IMR-90 (cell line): ENCODE measurements around the gene NR4A1. TPM values are rescaled to one million over a fixed set of nuclear protein-coding genes. Genes with fewer than 3 reads are reported as not detected.

Experiments used
- ATAC-seq: fragments of 200-7000 bp; cut with Tn5 transposase; 2 replicates; pipeline ENCODE4 v1.9.1; 2020; ENCODE audit warnings: low read depth, mild to moderate bottlenecking, moderate library complexity
- BruUV-seq: library from RNA; stranded (reverse); fragments of 400-500 nt; replicated peaks from 2 replicates; lab custom pipeline; 2021; lab: Mats Ljungman, UMichigan
- CTCF ChIA-PET: fragments of 300-600 bp; formaldehyde crosslinking; extraction: SDS; loops from one replicate; lab custom pipeline; 2021; ENCODE audit warnings: antibody characterized with exemption; lab: Yijun Ruan, JAX
- POLR2A ChIA-PET: fragments of 300-600 bp; sonication (Branson Sonifier 250); formaldehyde crosslinking; loops from one replicate; lab custom pipeline; 2022; ENCODE audit warnings: antibody characterized with exemption; ENCODE audit not compliant: unreplicated experiment; lab: Charles Lee
- DNase-seq: peaks from one replicate; pipeline ENCODE4 v3.0.0; 2013
- H2AFZ ChIP-seq: replicated peaks from 2 replicates; pipeline ENCODE3; 2013; ENCODE audit warnings: low read length, mild to moderate bottlenecking; ENCODE audit not compliant: poor library complexity
- H2AK5ac ChIP-seq: 2 replicates; pipeline ENCODE4 v1.6.1; 2013; ENCODE audit warnings: low read depth, low read length, inconsistent platforms
- H2AK9ac ChIP-seq: replicated peaks from 2 replicates; pipeline ENCODE3; 2013; ENCODE audit warnings: mild to moderate bottlenecking, low read depth, low read length, moderate library complexity; ENCODE audit not compliant: poor library complexity
- H2BK120ac ChIP-seq: 2 replicates; pipeline ENCODE4 v1.6.1; 2013; ENCODE audit warnings: low read depth, low read length, inconsistent platforms
- H2BK15ac ChIP-seq: 3 replicates; pipeline ENCODE4 v1.6.1; 2013; ENCODE audit warnings: low read depth, low read length, inconsistent platforms
- H2BK20ac ChIP-seq: 2 replicates; pipeline ENCODE4 v1.6.1; 2013; ENCODE audit warnings: low read depth, mild to moderate bottlenecking, inconsistent platforms, low read length, moderate library complexity
- H2BK5ac ChIP-seq: 2 replicates; pipeline ENCODE4 v1.6.1; 2013; ENCODE audit warnings: mild to moderate bottlenecking, low read depth, low read length, inconsistent platforms; ENCODE audit not compliant: poor library complexity, severe bottlenecking
- H3K14ac ChIP-seq: replicated peaks from 2 replicates; pipeline ENCODE4 v1.6.1; 2013; ENCODE audit warnings: low read depth, low read length, inconsistent platforms
- H3K18ac ChIP-seq: 2 replicates; pipeline ENCODE4 v1.6.1; 2013; ENCODE audit warnings: low read depth, low read length, control low read depth
- H3K23ac ChIP-seq: 2 replicates; pipeline ENCODE4 v1.6.1; 2013; ENCODE audit warnings: low read depth, low read length, inconsistent platforms
- H3K27ac ChIP-seq: 2 replicates; pipeline ENCODE4 v1.5.1; 2013; ENCODE audit warnings: mild to moderate bottlenecking, control low read depth, low read length; ENCODE audit not compliant: insufficient read depth
- H3K27me3 ChIP-seq: 2 replicates; pipeline ENCODE4 v1.6.1; 2013; ENCODE audit warnings: low read length; ENCODE audit not compliant: control insufficient read depth, insufficient read depth
- H3K36me3 ChIP-seq: 2 replicates; pipeline ENCODE4 v1.6.1; 2013; ENCODE audit warnings: low read length, mixed read lengths; ENCODE audit not compliant: control insufficient read depth, insufficient read depth
- H3K4ac ChIP-seq: 2 replicates; pipeline ENCODE4 v1.6.1; 2013; ENCODE audit warnings: low read depth, low read length, inconsistent platforms
- H3K4me1 ChIP-seq: 2 replicates; pipeline ENCODE4 v1.6.1; 2013; ENCODE audit warnings: low read length, mixed read lengths; ENCODE audit not compliant: control insufficient read depth, insufficient read depth
- H3K4me2 ChIP-seq: 2 replicates; pipeline ENCODE4 v1.6.1; 2013; ENCODE audit warnings: low read depth, mild to moderate bottlenecking, control low read depth, low read length, moderate library complexity
- H3K4me3 ChIP-seq: 2 replicates; pipeline ENCODE4 v1.5.1; 2013; ENCODE audit warnings: low read depth, mild to moderate bottlenecking, control low read depth, low read length, moderate library complexity; ENCODE audit not compliant: insufficient read depth
- H3K56ac ChIP-seq: 2 replicates; pipeline ENCODE4 v1.6.1; 2013; ENCODE audit warnings: low read length, inconsistent platforms; ENCODE audit not compliant: insufficient read depth; ENCODE audit errors: extremely low read depth
- H3K79me1 ChIP-seq, 2 experiments: 2 replicates each; pipeline ENCODE4 v1.6.1; 2013; ENCODE audit warnings: low read length in 2 of 2, inconsistent platforms in 1 of 2, low read depth in 1 of 2
- H3K9ac ChIP-seq: 2 replicates; pipeline ENCODE4 v1.6.1; 2013; ENCODE audit warnings: low read depth, low read length, control low read depth
- H3K9me1 ChIP-seq: 2 replicates; pipeline ENCODE4 v1.6.1; 2013; ENCODE audit warnings: low read length, inconsistent platforms; ENCODE audit not compliant: insufficient read depth
- H3K9me3 ChIP-seq: 2 replicates; pipeline ENCODE4 v1.6.1; 2013; ENCODE audit warnings: low read length; ENCODE audit not compliant: control insufficient read depth, insufficient read depth
- H4K20me1 ChIP-seq: 2 replicates; pipeline ENCODE4 v1.6.1; 2013; ENCODE audit warnings: low read length, inconsistent platforms; ENCODE audit not compliant: insufficient read depth
- H4K5ac ChIP-seq: 2 replicates; pipeline ENCODE4 v1.6.1; 2013; ENCODE audit warnings: mild to moderate bottlenecking, low read depth, low read length, control low read depth
- H4K8ac ChIP-seq, 2 experiments: 2 replicates each; pipeline ENCODE4 v1.6.1; 2013; ENCODE audit warnings: low read depth in 2 of 2, low read length in 2 of 2, control low read depth in 1 of 2, inconsistent platforms in 1 of 2
- H4K91ac ChIP-seq: 2 replicates; pipeline ENCODE4 v1.6.1; 2013; ENCODE audit warnings: low read depth, low read length, inconsistent platforms; ENCODE audit not compliant: insufficient read depth
- CEBPB ChIP-seq: IDR thresholded peaks from 2 replicates; pipeline ENCODE4 v1.6.1; 2012; ENCODE audit warnings: low read depth, low read length, improper control_type of control experiment
- CHD1 ChIP-seq: IDR thresholded peaks from 2 replicates; pipeline ENCODE4 v1.6.1; 2012; ENCODE audit warnings: low read depth, low read length, improper control_type of control experiment
- FOS ChIP-seq: fragments of 150-350 bp; IDR thresholded peaks from 2 replicates; pipeline ENCODE4 v1.6.1; 2016; ENCODE audit warnings: low read depth, low read length
- MXI1 ChIP-seq: IDR thresholded peaks from 2 replicates; pipeline ENCODE4 v1.6.1; 2012; ENCODE audit warnings: low read depth, mild to moderate bottlenecking, low read length, moderate library complexity, borderline replicate concordance
- NFE2L2 ChIP-seq: fragments of 150-350 bp; IDR thresholded peaks from 2 replicates; pipeline ENCODE4 v1.6.1; 2016; ENCODE audit warnings: low read depth, mild to moderate bottlenecking, low read length
- RAD21 ChIP-seq: IDR thresholded peaks from 2 replicates; pipeline ENCODE4 v1.6.1; 2012; ENCODE audit warnings: low read length, improper control_type of control experiment
- RCOR1 ChIP-seq: IDR thresholded peaks from 2 replicates; pipeline ENCODE4 v1.6.1; 2012; ENCODE audit warnings: mild to moderate bottlenecking, low read length, improper control_type of control experiment; ENCODE audit not compliant: insufficient replicate concordance
- USF2 ChIP-seq: fragments of 150-350 bp; IDR thresholded peaks from 2 replicates; pipeline ENCODE4 v1.6.1; 2017; ENCODE audit warnings: mild to moderate bottlenecking, antibody characterized with exemption, low read length, low read depth
- WGBS, 2 experiments: methylation state at CpG; one replicate each; pipeline versions ENCODE4 v1.1.5 to v1.1.7; 2013; ENCODE audit warnings: missing lambda C conversion rate in 2 of 2; ENCODE audit not compliant: insufficient read length in 1 of 2; ENCODE audit errors: extremely low coverage in 2 of 2; 5-methylcytosine and 5-hydroxymethylcytosine counted together
- dilution Hi-C: fragments of 300-500 bp; cut with HindIII; formaldehyde crosslinking; loops from one replicate; pipeline ENCODE4 v1.14.3; 2018; ENCODE audit warnings: low sequenced_read_pairs; ENCODE audit not compliant: unreplicated experiment
- in situ Hi-C: fragments of 300-500 bp; cut with MboI; formaldehyde crosslinking; loops from 3 replicates; pipeline ENCODE4 v1.14.3; 2019; ENCODE audit warnings: low sequenced_read_pairs, inconsistent platforms, mixed read lengths
- intact Hi-C: fragments of 100-400 bp; cut with micrococcal nuclease; formaldehyde crosslinking; loops from 2 replicates; pipeline ENCODE4 v1.10.0; 2022
- polyA plus RNA-seq, 3 experiments: library from polyadenylated mRNA; depleted of rRNA; stranded (reverse); fragments of >200 nt; gene quantifications; 2 replicates each; pipeline ENCODE4 v1.2.3, GENCODE V29; 2012; ENCODE audit warnings: low replicate concordance in 1 of 3
- total RNA-seq: library from RNA; depleted of rRNA; stranded (reverse); fragments of >200 nt; gene quantifications from 2 replicates; pipeline ENCODE4 v1.2.3, GENCODE V29; 2012
- TF ChIP-seq, protein P1 (sequence below): fragments of 150-350 bp; IDR thresholded peaks from 2 replicates; pipeline ENCODE4 v1.6.1; 2016; ENCODE audit warnings: low read depth, mild to moderate bottlenecking, low read length, moderate library complexity, borderline replicate concordance
- TF ChIP-seq, protein P2 (sequence below): conservative IDR thresholded peaks from 2 replicates; pipeline ENCODE4 v1.5.1; 2012; ENCODE audit warnings: mild to moderate bottlenecking, low read depth, low read length, improper control_type of control experiment

NR4A1 gene
- total and polyA plus RNA-seq, 2 of the 4 experiments (the other 2 are of a cell fraction), result 6.6 to 34.1 TPM

DNA sequence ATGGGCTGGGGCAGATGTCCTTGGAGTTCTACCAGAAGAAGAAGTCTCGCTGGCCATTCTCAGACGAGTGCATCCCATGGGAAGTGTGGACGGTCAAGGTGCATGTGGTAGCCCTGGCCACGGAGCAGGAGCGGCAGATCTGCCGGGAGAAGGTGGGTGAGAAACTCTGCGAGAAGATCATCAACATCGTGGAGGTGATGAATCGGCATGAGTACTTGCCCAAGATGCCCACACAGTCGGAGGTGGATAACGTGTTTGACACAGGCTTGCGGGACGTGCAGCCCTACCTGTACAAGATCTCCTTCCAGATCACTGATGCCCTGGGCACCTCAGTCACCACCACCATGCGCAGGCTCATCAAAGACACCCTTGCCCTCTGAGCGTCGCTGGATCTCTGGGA is 25.6 kb downstream of the NR4A1 start:
- no peak for TF ChIP-seq RCOR1
- TF ChIP-seq FOS, result no peak
- TF ChIP-seq NFE2L2, result no peak
- TF ChIP-seq CHD1, result no peak
- TF ChIP-seq MXI1, result no peak
- TF ChIP-seq, protein P1, sequence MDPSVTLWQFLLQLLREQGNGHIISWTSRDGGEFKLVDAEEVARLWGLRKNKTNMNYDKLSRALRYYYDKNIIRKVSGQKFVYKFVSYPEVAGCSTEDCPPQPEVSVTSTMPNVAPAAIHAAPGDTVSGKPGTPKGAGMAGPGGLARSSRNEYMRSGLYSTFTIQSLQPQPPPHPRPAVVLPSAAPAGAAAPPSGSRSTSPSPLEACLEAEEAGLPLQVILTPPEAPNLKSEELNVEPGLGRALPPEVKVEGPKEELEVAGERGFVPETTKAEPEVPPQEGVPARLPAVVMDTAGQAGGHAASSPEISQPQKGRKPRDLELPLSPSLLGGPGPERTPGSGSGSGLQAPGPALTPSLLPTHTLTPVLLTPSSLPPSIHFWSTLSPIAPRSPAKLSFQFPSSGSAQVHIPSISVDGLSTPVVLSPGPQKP, result no peak
- no peak for TF ChIP-seq USF2
- TF ChIP-seq CEBPB, result no peak
- TF ChIP-seq RAD21, result no peak
- TF ChIP-seq, protein P2, sequence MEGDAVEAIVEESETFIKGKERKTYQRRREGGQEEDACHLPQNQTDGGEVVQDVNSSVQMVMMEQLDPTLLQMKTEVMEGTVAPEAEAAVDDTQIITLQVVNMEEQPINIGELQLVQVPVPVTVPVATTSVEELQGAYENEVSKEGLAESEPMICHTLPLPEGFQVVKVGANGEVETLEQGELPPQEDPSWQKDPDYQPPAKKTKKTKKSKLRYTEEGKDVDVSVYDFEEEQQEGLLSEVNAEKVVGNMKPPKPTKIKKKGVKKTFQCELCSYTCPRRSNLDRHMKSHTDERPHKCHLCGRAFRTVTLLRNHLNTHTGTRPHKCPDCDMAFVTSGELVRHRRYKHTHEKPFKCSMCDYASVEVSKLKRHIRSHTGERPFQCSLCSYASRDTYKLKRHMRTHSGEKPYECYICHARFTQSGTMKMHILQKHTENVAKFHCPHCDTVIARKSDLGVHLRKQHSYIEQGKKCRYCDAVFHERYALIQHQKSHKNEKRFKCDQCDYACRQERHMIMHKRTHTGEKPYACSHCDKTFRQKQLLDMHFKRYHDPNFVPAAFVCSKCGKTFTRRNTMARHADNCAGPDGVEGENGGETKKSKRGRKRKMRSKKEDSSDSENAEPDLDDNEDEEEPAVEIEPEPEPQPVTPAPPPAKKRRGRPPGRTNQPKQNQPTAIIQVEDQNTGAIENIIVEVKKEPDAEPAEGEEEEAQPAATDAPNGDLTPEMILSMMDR, result no peak
- no peak overlapping the region for H2AK5ac ChIP-seq
- dilution Hi-C loops (no loop called here), in situ Hi-C loops (no loop called here), intact Hi-C loops (no loop called here)
- no peak overlapping the region for H2BK120ac ChIP-seq
- H2BK15ac ChIP-seq, result no peak overlapping the region
- 100% methylated on average over 6 of the region's 16 CpGs; no CpG with 5 or more reads in 1 of the 2 experiments for WGBS, 2 experiments
- H4K91ac ChIP-seq, result no peak overlapping the region
- no peak overlapping the region for H2BK5ac ChIP-seq
- H3K56ac ChIP-seq, result no peak overlapping the region
- H3K23ac ChIP-seq, result no peak overlapping the region
- H4K20me1 ChIP-seq, result peaks cover 75% of the 10 kb centered on the region
- H4K5ac ChIP-seq, result no peak overlapping the region
- H3K79me1 ChIP-seq, result peaks cover 22 to 91% of the 10 kb centered on the region in 2 experiments
- H3K9me3 ChIP-seq, result no peaks in the 10 kb centered on the region
- no peak overlapping the region for H3K27ac ChIP-seq
- H3K36me3 ChIP-seq, result peaks cover 56% of the 10 kb centered on the region
- H3K18ac ChIP-seq, result no peak overlapping the region
- CTCF ChIA-PET, result no interaction called here
- H3K27me3 ChIP-seq, result no peaks in the 10 kb centered on the region
- H3K9me1 ChIP-seq, result peaks cover 28% of the 10 kb centered on the region
- ATAC-seq (no peak), DNase-seq (no peak)
- no peak overlapping the region for H2AFZ ChIP-seq
- no TSS peak for BruUV-seq
- H3K4ac ChIP-seq, result no peak overlapping the region
- H2AK9ac ChIP-seq, result no peak overlapping the region
- no peak overlapping the region for H3K14ac ChIP-seq
- H3K9ac ChIP-seq, result no peak overlapping the region
- peaks cover 28% of the 10 kb centered on the region for H3K4me1 ChIP-seq
- no peak overlapping the region for H4K8ac ChIP-seq
- H2BK20ac ChIP-seq, result no peak overlapping the region
- POLR2A ChIA-PET, result no interaction called here
- H3K4me3 ChIP-seq, result no peak overlapping the region
- no peak overlapping the region for H3K4me2 ChIP-seq
